ENCODE results near the gene TENT5C.

DNA sequence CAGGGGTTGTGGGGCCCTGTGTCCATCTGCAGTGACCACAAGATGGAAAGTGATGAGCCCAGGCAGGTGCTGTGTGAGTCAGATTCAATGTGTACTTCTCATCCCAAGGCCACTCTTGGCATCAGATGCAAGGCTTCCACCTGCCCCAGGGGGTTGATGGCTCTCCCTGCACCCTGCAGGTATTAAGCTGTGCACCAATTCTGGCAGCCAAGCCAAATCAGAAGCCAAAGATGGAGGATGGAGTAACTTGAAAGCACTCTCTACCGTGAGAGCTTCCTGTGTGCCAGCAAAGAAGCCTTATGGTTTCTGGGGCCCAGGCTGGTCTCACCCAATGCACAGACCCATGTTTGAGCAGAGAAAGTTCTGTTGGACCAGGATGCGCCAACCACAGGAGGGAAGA lies 44.3 kb upstream of the TENT5C start:
- TF ChIP-seq CTCF (IDR thresholded peaks at IDR 0.05) (no peak), POLR2A (IDR thresholded peaks at IDR 0.05) (no peak), EP300 (IDR thresholded peaks at IDR 0.05) (no peak), POLR2AphosphoS5 (IDR thresholded peaks at IDR 0.05) (no peak)

Measured in suprapubic skin (tissue), 4 donors.